HG03139 (cell line): ENCODE results near the gene TSEN2.
"Not testable (repeated sequence)": the region's sequence is repeated elsewhere in the genome, so short reads cannot be mapped to it uniquely, and the experiment has no call there.

Source experiments
- ATAC-seq: cut with Tn5 transposase; IDR thresholded peaks from one replicate; pipeline ENCODE4 v1.9.1; 2021; ENCODE audit not compliant: unreplicated experiment

Gene TSEN2

DNA sequence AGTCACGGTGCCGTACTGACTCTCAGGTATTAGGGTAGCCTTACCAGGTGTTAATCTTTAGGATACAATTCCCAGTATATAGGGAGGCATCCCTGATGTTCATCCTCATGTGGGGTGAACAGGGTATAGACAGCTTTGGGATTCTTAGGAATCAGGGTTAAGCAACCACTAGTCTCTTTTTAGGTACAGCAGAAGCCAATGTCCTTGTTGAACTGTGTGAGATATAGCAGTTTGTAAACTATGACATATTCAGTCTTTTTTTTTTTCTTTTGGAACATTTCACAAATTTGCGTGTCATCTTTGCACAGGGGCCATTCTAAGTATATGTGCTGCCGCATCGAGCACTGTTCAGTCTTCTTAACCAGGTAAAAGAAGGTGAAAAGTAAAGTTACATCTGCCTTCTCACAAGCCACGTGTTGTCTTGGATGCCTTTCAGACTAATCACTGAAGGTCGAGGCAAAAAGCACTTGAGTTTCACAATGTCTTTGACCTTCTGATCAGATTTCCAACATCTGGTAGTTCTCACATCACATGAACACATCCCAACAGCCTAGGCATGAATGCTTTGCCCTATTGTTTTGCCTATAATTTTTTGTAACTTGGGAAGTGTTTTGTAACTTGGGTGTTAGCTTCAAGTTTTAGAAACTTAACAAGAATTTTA, 17.2 kb downstream of the TSEN2 start:
- ATAC-seq = no peak

DNA sequence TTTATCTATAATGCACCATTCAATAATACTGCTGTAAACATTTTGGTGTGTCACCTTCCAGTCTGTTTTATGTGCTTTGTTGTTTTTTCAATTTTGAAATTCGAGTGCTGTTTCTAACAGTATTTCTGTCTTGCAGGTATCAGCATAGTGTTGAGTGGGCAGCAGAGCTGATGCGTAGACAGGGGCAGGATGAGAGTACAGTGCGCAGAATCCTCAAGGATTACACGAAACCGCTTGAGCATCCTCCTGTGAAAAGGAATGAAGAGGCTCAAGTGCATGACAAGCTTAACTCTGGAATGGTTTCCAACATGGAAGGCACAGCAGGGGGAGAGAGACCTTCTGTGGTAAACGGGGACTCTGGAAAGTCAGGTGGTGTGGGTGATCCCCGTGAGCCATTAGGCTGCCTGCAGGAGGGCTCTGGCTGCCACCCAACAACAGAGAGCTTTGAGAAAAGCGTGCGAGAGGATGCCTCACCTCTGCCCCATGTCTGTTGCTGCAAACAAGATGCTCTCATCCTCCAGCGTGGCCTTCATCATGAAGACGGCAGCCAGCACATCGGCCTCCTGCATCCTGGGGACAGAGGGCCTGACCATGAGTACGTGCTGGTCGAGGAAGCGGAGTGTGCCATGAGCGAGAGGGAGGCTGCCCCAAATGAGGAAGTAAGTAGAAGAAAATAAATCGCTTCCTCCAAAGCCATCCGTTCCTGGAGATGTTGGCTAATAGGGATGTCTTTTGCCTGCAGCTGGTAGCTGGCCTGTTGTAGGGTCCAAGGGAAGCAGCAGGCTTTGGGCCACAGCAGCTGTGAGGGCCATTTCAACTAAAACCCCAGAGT, 19.1 kb downstream of the TSEN2 start:
- no peak for ATAC-seq

- ATAC-seq = no peak
Measured at GRCh38 chr3:12506201-12506709, 22.0 kb downstream of the TSEN2 start.

GRCh38 chr3:12507591-12508281, 23.5 kb downstream of the TSEN2 start:
- ATAC-seq = no peak

DNA sequence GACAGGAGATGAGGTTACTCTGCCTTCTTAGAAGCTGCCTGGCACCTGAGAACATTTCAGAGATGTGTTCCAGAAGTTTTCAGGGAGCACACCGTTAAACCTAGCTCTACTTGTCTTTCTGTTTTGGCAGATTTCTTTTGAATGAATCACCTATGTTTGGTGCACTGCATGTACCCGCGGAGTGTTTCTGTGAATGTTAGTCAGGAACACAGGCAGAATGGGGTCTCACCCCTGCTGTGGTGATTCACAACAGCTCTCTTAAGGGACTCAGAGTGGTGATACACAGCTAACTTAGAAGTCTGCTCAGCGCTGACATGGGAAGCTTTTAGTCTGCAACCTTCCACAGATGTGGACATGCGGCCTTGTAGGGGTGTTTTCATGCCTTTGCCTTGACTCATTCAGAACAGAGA, 24.0 kb downstream of the TSEN2 start:
- no peak for ATAC-seq

GRCh38 chr3:12509466-12509865, 25.2 kb downstream of the TSEN2 start:
- ATAC-seq = no peak

GRCh38 chr3:12512534-12513118, 28.3 kb downstream of the TSEN2 start:
- ATAC-seq = no peak

GRCh38 chr3:12513694-12514446, 29.6 kb downstream of the TSEN2 start:
- no peak for ATAC-seq

DNA sequence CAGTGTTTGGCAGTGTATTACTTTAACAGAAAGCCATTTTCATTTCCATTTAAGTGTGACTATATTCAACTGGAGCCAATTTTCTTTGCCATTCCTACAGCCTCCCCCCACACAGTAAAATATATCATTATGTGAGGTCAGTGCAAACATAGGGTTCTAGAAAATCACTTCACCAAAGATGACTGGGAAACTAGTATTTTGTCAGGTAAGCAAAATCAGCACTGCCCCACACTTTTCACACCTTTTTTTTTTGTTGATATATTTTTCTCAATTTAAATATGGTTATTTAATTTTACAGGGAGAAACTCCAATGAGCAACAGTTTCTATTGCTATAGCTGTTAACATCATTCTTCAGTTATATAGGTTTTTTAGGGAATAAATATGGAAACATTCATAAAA, 31.4 kb downstream of the TSEN2 start:
- ATAC-seq = no peak

- ATAC-seq = no peak
Measured at GRCh38 chr3:12516873-12517272, 32.6 kb downstream of the TSEN2 start.

- ATAC-seq = no peak
Measured at GRCh38 chr3:12518261-12519028, 34.2 kb downstream of the TSEN2 start.

DNA sequence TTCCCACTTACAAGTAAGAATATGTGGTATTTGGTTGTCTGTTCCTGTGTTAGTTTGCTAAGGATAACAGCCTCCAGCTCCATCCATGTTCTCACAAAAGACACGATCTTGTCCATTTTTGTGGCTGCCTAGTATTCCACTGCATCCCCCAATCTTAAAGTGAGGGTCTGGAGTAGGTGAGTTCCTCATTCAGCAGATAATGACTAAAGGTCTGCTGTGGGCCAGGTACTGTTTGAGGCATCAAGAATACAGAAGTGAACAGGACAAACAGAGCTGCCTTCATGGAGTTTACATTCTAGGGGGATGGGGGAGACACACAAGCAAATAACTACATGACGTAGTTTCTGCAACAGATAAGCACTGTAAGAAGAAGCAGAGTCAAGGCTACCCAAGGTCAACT, 36.7 kb downstream of the TSEN2 start:
- no peak for ATAC-seq

GRCh38 chr3:12522721-12523120, 38.4 kb downstream of the TSEN2 start:
- ATAC-seq = no peak

GRCh38 chr3:12527757-12528143, 43.5 kb downstream of the TSEN2 start:
- ATAC-seq = no peak

- ATAC-seq = no peak
Measured at GRCh38 chr3:12532182-12532581, 47.9 kb downstream of the TSEN2 start.

DNA sequence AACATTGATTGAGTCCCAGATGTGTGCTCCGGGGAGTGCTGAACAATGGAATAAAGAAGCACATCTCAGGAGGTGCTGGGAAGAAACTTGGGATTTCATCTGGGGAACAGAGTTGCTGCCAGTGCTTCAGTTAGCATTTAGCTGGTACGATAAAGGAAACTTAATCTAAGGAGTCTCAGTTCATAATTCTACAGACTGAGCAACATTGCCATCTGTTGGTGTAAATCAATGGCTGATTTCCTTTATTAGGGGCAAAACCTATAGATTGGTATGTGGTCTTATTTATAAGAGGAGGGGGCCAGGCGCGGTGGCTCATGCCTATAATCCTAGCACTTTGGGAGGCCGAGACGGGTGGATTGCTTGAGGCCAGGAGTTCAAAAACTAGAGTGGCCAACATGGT, 52.1 kb downstream of the TSEN2 start:
- ATAC-seq = no peak

DNA sequence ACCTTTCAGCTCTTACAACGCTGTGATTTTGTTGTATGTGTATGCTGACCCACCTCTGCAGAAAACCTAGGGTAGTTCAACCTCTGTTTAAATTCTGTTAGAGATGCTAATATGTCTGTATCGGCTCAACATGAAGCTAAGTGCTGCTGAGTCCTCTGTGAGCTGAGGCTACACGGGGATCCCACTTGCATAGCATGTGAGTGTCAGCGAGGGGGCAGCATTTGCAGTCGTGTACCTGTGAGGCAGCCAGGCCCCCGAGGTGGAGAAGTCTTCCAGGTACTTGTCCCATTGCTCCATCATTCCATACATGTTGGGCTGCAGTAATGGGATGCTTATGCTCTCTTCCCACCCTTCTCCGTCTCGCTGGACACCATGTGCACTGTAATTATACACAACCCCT, 57.3 kb downstream of the TSEN2 start:
- ATAC-seq = no peak

- not testable (repeated sequence) for ATAC-seq
Measured at GRCh38 chr3:12543497-12543896, 59.2 kb downstream of the TSEN2 start.

DNA sequence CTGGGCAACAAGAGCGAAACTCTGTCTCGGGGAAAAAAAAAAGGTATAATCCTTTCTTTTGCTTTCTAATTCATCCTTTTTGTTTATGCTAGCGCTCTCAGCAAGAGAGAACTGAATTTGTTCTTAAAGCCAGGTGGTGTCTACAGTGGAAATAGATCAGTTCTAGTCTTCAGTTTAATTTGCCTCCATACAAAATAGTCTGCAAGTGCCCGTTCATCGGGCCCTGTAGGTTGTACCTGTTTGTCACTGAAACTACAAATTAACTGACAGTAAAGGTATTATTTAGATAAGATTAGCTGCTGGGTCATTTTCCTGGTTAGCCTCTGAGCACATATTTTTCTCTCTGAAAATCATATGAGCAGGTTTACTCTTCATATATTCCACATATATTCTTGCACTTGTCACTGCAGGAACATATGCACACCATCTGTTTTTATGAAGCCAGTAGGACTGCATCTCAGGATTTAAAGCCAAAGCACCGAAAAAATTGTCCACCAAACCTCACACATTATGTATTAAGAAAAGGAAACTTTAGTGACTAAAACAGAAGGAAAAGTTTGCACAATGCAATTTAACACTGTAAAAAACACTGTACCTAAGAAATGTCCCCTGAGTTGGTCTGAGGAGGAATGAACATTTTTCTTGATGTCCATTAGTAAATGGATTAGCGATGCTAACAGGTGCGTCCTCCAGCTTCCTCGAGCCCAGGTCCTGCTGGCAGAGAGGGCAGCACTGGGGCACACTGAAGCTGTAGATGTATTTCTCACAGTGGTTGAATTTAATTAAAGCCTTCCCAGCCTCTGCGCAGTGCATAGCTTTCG, 60.6 kb downstream of the TSEN2 start:
- ATAC-seq = no peak
